GM12878 (cell line): ENCODE data around the gene TMEM53. TPM values are rescaled to one million over a fixed set of nuclear protein-coding genes. Genes with fewer than 3 reads are reported as not detected.

Experiments
- ASH2L ChIP-seq: fragments of 300-600, 200-600 bp; sonication (generic); IDR thresholded peaks from 2 replicates; pipeline ENCODE4 v1.6.1; 2017; ENCODE audit warnings: low read depth, mild to moderate bottlenecking, borderline replicate concordance
- ATF2 ChIP-seq: IDR thresholded peaks from 2 replicates; pipeline ENCODE4 v1.6.1; 2012; ENCODE audit warnings: low read length, inconsistent platforms
- BCL3 ChIP-seq: IDR thresholded peaks from 2 replicates; pipeline ENCODE4 v1.6.1; 2011; ENCODE audit warnings: borderline replicate concordance, low read depth, mild to moderate bottlenecking, moderate library complexity, low read length; ENCODE audit not compliant: insufficient read depth, poor library complexity, severe bottlenecking
- BHLHE40 ChIP-seq, 2 experiments: fragments of 450-650 bp in 1 of 2; IDR thresholded peaks; 2 replicates each; pipeline ENCODE4 v1.6.1; 2011 to 2017; ENCODE audit warnings: low read depth in 2 of 2, borderline replicate concordance in 1 of 2, improper control_type of control experiment in 1 of 2, low read length in 1 of 2, mild to moderate bottlenecking in 1 of 2
- CEBPZ ChIP-seq: fragments of 150-350 bp; IDR thresholded peaks from 2 replicates; pipeline ENCODE4 v1.6.1; 2016; ENCODE audit warnings: low read depth, low read length
- CHD4 ChIP-seq: fragments of 200-600 bp; sonication (generic); IDR thresholded peaks from 2 replicates; pipeline ENCODE4 v1.6.1; 2016; ENCODE audit warnings: mild to moderate bottlenecking
- E2F8 ChIP-seq: fragments of 450-650 bp; IDR thresholded peaks from 2 replicates; pipeline ENCODE4 v1.6.1; 2018; ENCODE audit warnings: mild to moderate bottlenecking, low read depth, moderate library complexity; ENCODE audit not compliant: partially characterized antibody
- FOXK2 ChIP-seq: fragments of 450-650 bp; IDR thresholded peaks from 2 replicates; pipeline ENCODE4 v1.6.1; 2017; ENCODE audit warnings: mild to moderate bottlenecking, moderate library complexity
- HDGF ChIP-seq: fragments of 450-650 bp; IDR thresholded peaks from 2 replicates; pipeline ENCODE4 v1.6.1; 2016; ENCODE audit warnings: antibody characterized with exemption
- IKZF2 ChIP-seq, 2 experiments: fragments of 450-650 bp; IDR thresholded peaks; 2 replicates each; pipeline ENCODE4 v1.6.1; 2017; ENCODE audit warnings: mild to moderate bottlenecking in 2 of 2, moderate library complexity in 2 of 2
- SMAD5 ChIP-seq: IDR thresholded peaks from 2 replicates; pipeline ENCODE4 v1.6.1; 2016; ENCODE audit warnings: antibody characterized with exemption, low read depth
- SPI1 ChIP-seq: IDR thresholded peaks from 2 replicates; pipeline ENCODE4 v1.6.1; 2011; ENCODE audit warnings: low read depth, mild to moderate bottlenecking, low read length, moderate library complexity, borderline replicate concordance; ENCODE audit not compliant: insufficient read depth
- STAT1 ChIP-seq: fragments of 450-650 bp; conservative IDR thresholded peaks from 2 replicates; pipeline ENCODE4 v1.6.1; 2014; ENCODE audit warnings: antibody characterized with exemption, mild to moderate bottlenecking
- YY1 ChIP-seq: IDR thresholded peaks from 2 replicates; pipeline ENCODE4 v1.6.1; 2011; ENCODE audit warnings: low read depth, mild to moderate bottlenecking, low read length
- ZBTB33 ChIP-seq: fragments of 450-650 bp; IDR thresholded peaks from 2 replicates; pipeline ENCODE4 v1.6.1; 2017; ENCODE audit warnings: mild to moderate bottlenecking
- polyA plus RNA-seq, 11 experiments: library from polyadenylated mRNA; depleted of rRNA in 4 of 11; unstranded in 6 of 11; stranded (reverse) in 5 of 11; fragments of >200 nt; fragmentation: Nextera tagmentation in 4 of 11; fragmentation: Illumina TruSeq in 1 of 11; extraction: Ambion mirVana in 4 of 11; extraction: Trizol in 1 of 11; gene quantifications; 1 replicate in 1 of 11; 2 replicates in 10 of 11; pipeline versions ENCODE4 v1.2.1 to v1.2.3, GENCODE V29; 2011 to 2016; ENCODE audit warnings: inconsistent platforms in 2 of 11, missing spikeins in 2 of 11, low read depth in 1 of 11
- total RNA-seq, 4 experiments: library from RNA; depleted of rRNA in 3 of 4; stranded (reverse); fragments of >200 nt in 3 of 4; fragmentation: Illumina TruSeq in 1 of 4; extraction: Trizol in 1 of 4; gene quantifications; 2 replicates each; pipeline versions ENCODE4 v1.2.1 to v1.2.3, GENCODE V29; 2013 to 2021

Gene TMEM53
- total and polyA plus RNA-seq, 10 of the 15 experiments (the other 5 are each of a cell fraction or from before 2014, with no cell fraction given): 3.1 to 23.9 (median 11.1) TPM

- TF ChIP-seq BCL3: no peak
- no peak for TF ChIP-seq ATF2
- TF ChIP-seq E2F8: no peak
- TF ChIP-seq SPI1: peak; percentile 43; the same call in 1 of the 2 replicates
- TF ChIP-seq BHLHE40 (IDR thresholded peaks at IDR 0.05; ENCODE audit: borderline replicate concordance in 1 of 2, low read depth in 2 of 2, low read length in 1 of 2): peak in 1 of 2 experiments; percentile 40; a peak in 1 of 4 replicates
- TF ChIP-seq HDGF: no peak
- TF ChIP-seq YY1: peak; percentile 28; the same call in 1 of the 2 replicates
- TF ChIP-seq ZBTB33: no peak
- no peak for TF ChIP-seq CEBPZ
- 0 out of 2 replicates have a peak, but pooled peaks have one; percentile 37 for TF ChIP-seq STAT1
- TF ChIP-seq FOXK2: no peak
- peak in 1 of 2 experiments; percentile 35; a peak in 2 of 4 replicates for TF ChIP-seq IKZF2 (IDR thresholded peaks at IDR 0.05)
- TF ChIP-seq CHD4: no peak
- no peak for TF ChIP-seq SMAD5
- no peak for TF ChIP-seq ASH2L
Observed at GRCh38 chr1:44714944-44715571, 40.8 kb upstream of the TMEM53 start (continued).
